H1 (cell line): Measurements from ENCODE around the gene FNDC5. TPM values are rescaled to one million over a fixed set of nuclear protein-coding genes. Genes with fewer than 3 reads are reported as not detected.

ENCODE experiments used
- CBX5 ChIP-seq: fragments of 300-800, 300-1000 bp; sonication (generic); IDR thresholded peaks from 2 replicates; pipeline ENCODE4 v1.7.1; 2016; ENCODE audit warnings: antibody characterized with exemption, low read length, low read depth
- CBX8 ChIP-seq: fragments of 300-800, 300-1000 bp; sonication (generic); IDR thresholded peaks from 2 replicates; pipeline ENCODE4 v1.7.1; 2016; ENCODE audit warnings: low read depth, low read length, borderline replicate concordance
- HDAC2 ChIP-seq, 2 experiments: fragments of 300-600 bp in 1 of 2; sonication (generic) in 1 of 2; IDR thresholded peaks; 2 replicates each; pipeline ENCODE4 v1.6.1; 2011 to 2012; ENCODE audit warnings: low read depth in 2 of 2, low read length in 2 of 2, mild to moderate bottlenecking in 2 of 2, moderate library complexity in 2 of 2, borderline replicate concordance in 1 of 2, inconsistent platforms in 1 of 2
- KDM1A ChIP-seq: fragments of 200-600, 300-600 bp; sonication (generic); IDR thresholded peaks from 2 replicates; pipeline ENCODE4 v1.7.1; 2016; ENCODE audit warnings: mild to moderate bottlenecking, low read length, borderline replicate concordance
- RBBP5 ChIP-seq: IDR thresholded peaks from 2 replicates; pipeline ENCODE4 v1.7.1; 2012; ENCODE audit warnings: low read depth, mild to moderate bottlenecking, inconsistent platforms, low read length, moderate library complexity, borderline replicate concordance
- SIRT6 ChIP-seq: IDR thresholded peaks from one replicate; pipeline ENCODE4 v1.7.1; 2012; ENCODE audit warnings: low read length, inconsistent platforms
- polyA plus RNA-seq, 7 experiments: library from polyadenylated mRNA; depleted of rRNA in 3 of 7; stranded (reverse) in 5 of 7; unstranded in 2 of 7; fragments of >200 nt in 5 of 7; fragments of 200-250 nt in 2 of 7; gene quantifications; 1 replicate in 5 of 7; 2 replicates in 1 of 7; 4 replicates in 1 of 7; pipeline versions ENCODE4 v1.2.1 to v1.2.3, GENCODE V29; 2011 to 2013; ENCODE audit warnings: missing spikeins in 2 of 7, mixed read lengths in 2 of 7
- total RNA-seq: library from RNA; stranded (reverse); fragmentation: NEBNext Ultra II Directional; extraction: Animal tissue kit (Norgen Biotek cat#: 25700); gene quantifications from 2 replicates; pipeline ENCODE4 v1.2.1, GENCODE V29; 2021

Gene FNDC5
- total and polyA plus RNA-seq, 2 of the 8 experiments (the other 6 are each of a cell fraction or from before 2014, with no cell fraction given): 1.8 to 2.0 TPM

DNA sequence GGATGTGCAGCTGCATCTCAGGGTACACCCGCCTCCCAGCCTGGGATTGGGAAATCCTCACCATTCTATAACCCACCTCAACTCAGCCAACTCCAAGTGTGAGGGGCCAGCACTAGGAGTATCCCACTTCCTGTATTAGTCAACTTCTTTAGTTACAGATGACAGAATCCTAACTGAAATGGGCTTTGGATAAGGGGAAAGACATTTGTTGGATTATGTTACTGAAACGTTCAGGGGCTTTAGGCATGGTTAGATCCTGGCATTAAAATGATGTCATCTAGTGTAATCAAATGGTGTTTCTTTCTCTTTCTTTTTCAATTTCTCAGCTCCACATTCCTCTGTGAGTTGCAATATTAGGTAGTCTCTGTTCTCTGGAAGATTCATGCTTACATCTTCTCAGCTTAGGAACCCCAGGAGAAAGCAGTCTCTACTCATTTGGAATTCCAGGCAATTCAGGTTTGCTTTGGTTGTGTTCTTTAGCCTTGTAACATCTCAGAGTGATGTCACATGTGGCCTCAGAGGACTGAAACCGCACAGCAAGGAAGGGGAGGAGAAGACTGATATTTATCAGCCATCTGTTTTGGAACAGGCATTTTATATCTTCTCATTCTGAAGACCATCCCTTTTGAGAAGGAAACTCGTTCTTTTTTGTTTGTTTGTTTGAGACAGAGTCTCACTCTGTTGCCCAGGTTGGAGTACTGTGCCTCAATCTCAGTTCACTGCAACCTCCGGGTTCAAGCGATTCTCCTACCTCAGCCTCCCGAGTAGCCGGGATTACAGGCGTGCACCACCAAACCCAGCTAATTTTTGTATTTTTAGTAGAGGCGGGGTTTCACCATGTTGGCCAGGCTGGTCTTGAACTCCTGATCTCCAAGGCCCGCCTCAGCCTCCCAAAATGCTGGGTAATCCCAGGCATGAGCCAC lies 49.4 kb upstream of the FNDC5 start (continued):
- no peak for TF ChIP-seq HDAC2 (IDR thresholded peaks at IDR 0.05; ENCODE audit: borderline replicate concordance in 1 of 2, low read depth in 2 of 2, low read length in 2 of 2)
- TF ChIP-seq CBX8: no peak
- TF ChIP-seq SIRT6: no peak
- no peak for TF ChIP-seq KDM1A
- no peak for TF ChIP-seq CBX5
- TF ChIP-seq RBBP5: no peak
- TF ChIP-seq, all 59 proteins: peak for 0
